Right lobe of liver (tissue), 6 donors: ENCODE data around the gene BTBD17. TPM values are rescaled to one million over a fixed set of nuclear protein-coding genes. Genes with fewer than 3 reads are reported as not detected.

Source experiments
- ATAC-seq, 4 donors: fragments of 200-7000 bp; cut with Tn5 transposase; one replicate each; pipeline ENCODE4 v1.9.1; 2020; ENCODE audit warnings: mild to moderate bottlenecking in 4 of 4, moderate library complexity in 4 of 4
- DNase-seq, 3 donors: peaks; one replicate each; pipeline ENCODE4 v3.0.0-alpha.2; 2020
- H3K27ac ChIP-seq, 3 donors: fragments of 200-600 bp; one replicate each; pipeline ENCODE4 v1.8.0; 2022
- H3K27me3 ChIP-seq, 2 donors: fragments of 200-600 bp; one replicate each; pipeline ENCODE4 v1.8.0; 2022
- H3K36me3 ChIP-seq, 4 donors: fragments of 200-600 bp; sonication (generic) in 1 of 4; one replicate each; pipeline versions ENCODE4 v1.5.1 to v1.8.0; 2017 to 2022; ENCODE audit warnings: control low read depth in 1 of 4
- H3K4me1 ChIP-seq, 4 donors: fragments of 200-600 bp; sonication (generic) in 1 of 4; one replicate each; pipeline versions ENCODE4 v1.5.1 to v1.8.0; 2017 to 2022; ENCODE audit warnings: control low read depth in 1 of 4
- H3K4me3 ChIP-seq, 3 donors: fragments of 200-600 bp; one replicate each; pipeline ENCODE4 v1.8.0; 2022
- H3K9me3 ChIP-seq, 4 donors: fragments of 200-600 bp; sonication (generic) in 1 of 4; one replicate each; pipeline versions ENCODE4 v1.5.1 to v1.8.0; 2017 to 2022; ENCODE audit warnings: control low read depth in 1 of 4
- CTCF ChIP-seq, 4 donors: fragments of 200-600 bp in 3 of 4; fragments of 450-650 bp in 1 of 4; IDR thresholded peaks; one replicate each; pipeline versions ENCODE4 v1.5.1 to v1.8.0; 2016 to 2022; ENCODE audit warnings: antibody characterized with exemption in 4 of 4, mild to moderate bottlenecking in 2 of 4
- POLR2A ChIP-seq: fragments of 450-650 bp; IDR thresholded peaks from one replicate; pipeline ENCODE4 v1.6.1; 2017; ENCODE audit warnings: antibody characterized with exemption, mild to moderate bottlenecking
- WGBS: methylation state at CpG from one replicate; pipeline ENCODE4 v1.1.6; 2018; ENCODE audit warnings: low coverage, low lambda C conversion rate; ENCODE audit not compliant: insufficient coverage; ENCODE audit errors: missing lambda C conversion rate; 5-methylcytosine and 5-hydroxymethylcytosine counted together
- intact Hi-C, 2 donors: fragments of 100-400 bp; cut with DNase I; formaldehyde crosslinking; loops; one replicate each; pipeline versions ENCODE4 v1.11.2 to v1.14.1; 2022
- total RNA-seq, 6 experiments: library from RNA; depleted of rRNA in 2 of 6; stranded (reverse); fragments of >200 nt in 2 of 6; fragmentation: NEBNext Ultra II Directional in 3 of 6; extraction: Animal tissue kit (Norgen Biotek cat#: 25700) in 3 of 6; gene quantifications; one replicate each; pipeline versions ENCODE4 v1.1.0 to v1.2.4, GENCODE V29; 2016 to 2023
- donor health status: DM: no; HTN: yes; CAD: no.
- donor health status: DM: no; HTN: no; CAD: no.
- donor health status: DM: no; HTN: no; CAD: no.
- donor health status: DM: no; HTN: yes; CAD: no.
- donor health status: DM: no; HTN: yes; CAD: no.

The BTBD17 gene
- total RNA-seq, 6 experiments from 2014 or later, result not detected

GRCh38 chr17:74344658-74345057, 17.0 kb downstream of the BTBD17 start:
- no CpG with 5 or more reads among the region's 21 CpGs for WGBS
- no peaks in the 10 kb centered on the region for H3K27me3 ChIP-seq
- H3K4me3 ChIP-seq, result no peak overlapping the region
- TF ChIP-seq CTCF (IDR thresholded peaks at IDR 0.05) (no peak), POLR2A (no peak)
- no peaks in the 10 kb centered on the region for H3K4me1 ChIP-seq
- H3K36me3 ChIP-seq, result no peaks in the 10 kb centered on the region
- H3K27ac ChIP-seq, result no peak overlapping the region
- ATAC-seq, result no peak
- DNase-seq, result no peak
- H3K9me3 ChIP-seq, result no peaks in the 10 kb centered on the region
- intact Hi-C loops, result no loop called here

- H3K27me3 ChIP-seq, result no peaks in the 10 kb centered on the region
- 32% methylated on average over 3 of the region's 9 CpGs for WGBS
- H3K36me3 ChIP-seq, result no peaks in the 10 kb centered on the region
- no peaks in the 10 kb centered on the region for H3K9me3 ChIP-seq
- ATAC-seq (peak in 3 of 4 donors; percentile 28 to 35 (median 32)), DNase-seq (no peak)
- TF ChIP-seq POLR2A (no peak), CTCF (IDR thresholded peaks at IDR 0.05) (no peak)
- no peak overlapping the region for H3K4me3 ChIP-seq
- no peak overlapping the region for H3K27ac ChIP-seq
- no peaks in the 10 kb centered on the region for H3K4me1 ChIP-seq
- intact Hi-C loops, result no loop called here
Observed at GRCh38 chr17:74343526-74344284, 18.0 kb downstream of the BTBD17 start.

- TF ChIP-seq CTCF (IDR thresholded peaks at IDR 0.05) (no peak), POLR2A (no peak)
- intact Hi-C loops, result no loop called here
Observed at GRCh38 chr17:74343121-74343520, 18.5 kb downstream of the BTBD17 start.

GRCh38 chr17:74342224-74342623, 19.4 kb downstream of the BTBD17 start:
- Histone ChIP-seq H3K27ac (no peak overlapping the region), H3K4me3 (no peak overlapping the region), H3K4me1 (no peaks in the 10 kb centered on the region), H3K36me3 (no peaks in the 10 kb centered on the region), H3K9me3 (no peaks in the 10 kb centered on the region), H3K27me3 (no peaks in the 10 kb centered on the region)
- intact Hi-C loops, result no loop called here
- 40% methylated on average over 1 of the region's 10 CpGs for WGBS
- ATAC-seq, result peak in 1 of 4 donors; percentile 14
- DNase-seq, result no peak
- TF ChIP-seq POLR2A (no peak), CTCF (IDR thresholded peaks at IDR 0.05) (no peak)

More at GRCh38 chr17:74343121-74343520, 18.5 kb downstream of the BTBD17 start:
- Histone ChIP-seq H3K36me3 (no peaks in the 10 kb centered on the region), H3K4me1 (no peaks in the 10 kb centered on the region), H3K9me3 (no peaks in the 10 kb centered on the region), H3K27me3 (no peaks in the 10 kb centered on the region), H3K4me3 (no peak overlapping the region), H3K27ac (no peak overlapping the region)
- DNase-seq (no peak), ATAC-seq (no peak)
- 69% methylated on average over 4 of the region's 8 CpGs for WGBS
